ENCODE measurements around the gene CACNA2D2.

The CACNA2D2 gene

GRCh38 chr3:50327943-50328691 lies 175.3 kb downstream of the CACNA2D2 start, which contains the start of gene TUSC2:
TUSC2 (minus strand) TSS chr3:50328223; CDS start chr3:50328099, 124 bp downstream.
- in situ Hi-C loops (cut with HindIII; ENCODE audit: low pct_ligation_motif_present, low pct_unique_long_range_greater_than_20kb, low sequenced_read_pairs), result no loop called here
- peak; percentile 95 for DNase-seq

- no peak for DNase-seq
- in situ Hi-C loops (cut with HindIII; ENCODE audit: low pct_ligation_motif_present, low pct_unique_long_range_greater_than_20kb, low sequenced_read_pairs), result no loop called here
These were observed 176.3 kb downstream of the CACNA2D2 start for GRCh38 chr3:50327129-50327528.

GRCh38 chr3:50326182-50326541 lies 177.3 kb downstream of the CACNA2D2 start:
- in situ Hi-C loops (cut with HindIII; ENCODE audit: low pct_ligation_motif_present, low pct_unique_long_range_greater_than_20kb, low sequenced_read_pairs), result no loop called here

GRCh38 chr3:50325497-50326181 lies 177.8 kb downstream of the CACNA2D2 start:
- DNase-seq, result no peak
- in situ Hi-C loops (cut with HindIII; ENCODE audit: low pct_ligation_motif_present, low pct_unique_long_range_greater_than_20kb, low sequenced_read_pairs), result no loop called here

More at GRCh38 chr3:50326182-50326541, 177.3 kb downstream of the CACNA2D2 start:
- DNase-seq, result no peak

- in situ Hi-C loops (cut with HindIII; ENCODE audit: low pct_ligation_motif_present, low pct_unique_long_range_greater_than_20kb, low sequenced_read_pairs), result no loop called here
- DNase-seq, result no peak
These were observed 178.3 kb downstream of the CACNA2D2 start for GRCh38 chr3:50325113-50325480.

- peak; percentile 72 for DNase-seq
- in situ Hi-C loops (cut with HindIII; ENCODE audit: low pct_ligation_motif_present, low pct_unique_long_range_greater_than_20kb, low sequenced_read_pairs), result no loop called here
These were observed 178.9 kb downstream of the CACNA2D2 start for GRCh38 chr3:50324351-50325112.

GRCh38 chr3:50323614-50324199 lies 179.7 kb downstream of the CACNA2D2 start:
- in situ Hi-C loops (cut with HindIII; ENCODE audit: low pct_ligation_motif_present, low pct_unique_long_range_greater_than_20kb, low sequenced_read_pairs), result no loop called here
- DNase-seq, result no peak

GRCh38 chr3:50323092-50323600 lies 180.3 kb downstream of the CACNA2D2 start:
- DNase-seq, result no peak
- in situ Hi-C loops (cut with HindIII; ENCODE audit: low pct_ligation_motif_present, low pct_unique_long_range_greater_than_20kb, low sequenced_read_pairs), result no loop called here

- DNase-seq, result no peak
- in situ Hi-C loops (cut with HindIII; ENCODE audit: low pct_ligation_motif_present, low pct_unique_long_range_greater_than_20kb, low sequenced_read_pairs), result no loop called here
These were observed 180.9 kb downstream of the CACNA2D2 start, which contains the start of gene HYAL2 for GRCh38 chr3:50322386-50323091. HYAL2 (minus strand) TSS chr3:50322745; CDS start chr3:50320489, 2,256 bp downstream.

- DNase-seq, result no peak
- in situ Hi-C loops (cut with HindIII; ENCODE audit: low pct_ligation_motif_present, low pct_unique_long_range_greater_than_20kb, low sequenced_read_pairs), result no loop called here
These were observed 181.4 kb downstream of the CACNA2D2 start for GRCh38 chr3:50322115-50322385.

- DNase-seq, result peak; percentile 87
- in situ Hi-C loops (cut with HindIII; ENCODE audit: low pct_ligation_motif_present, low pct_unique_long_range_greater_than_20kb, low sequenced_read_pairs), result no loop called here
These were observed 181.9 kb downstream of the CACNA2D2 start for GRCh38 chr3:50321336-50322114.

GRCh38 chr3:50320853-50321335 lies 182.5 kb downstream of the CACNA2D2 start:
- DNase-seq, result peak; percentile 70
- in situ Hi-C loops (cut with HindIII; ENCODE audit: low pct_ligation_motif_present, low pct_unique_long_range_greater_than_20kb, low sequenced_read_pairs), result no loop called here

- no peak for DNase-seq
- in situ Hi-C loops (cut with HindIII; ENCODE audit: low pct_ligation_motif_present, low pct_unique_long_range_greater_than_20kb, low sequenced_read_pairs), result no loop called here
These were observed 183.4 kb downstream of the CACNA2D2 start for GRCh38 chr3:50319894-50320625.

- no peak for DNase-seq
- in situ Hi-C loops (cut with HindIII; ENCODE audit: low pct_ligation_motif_present, low pct_unique_long_range_greater_than_20kb, low sequenced_read_pairs), result no loop called here
These were observed 184.1 kb downstream of the CACNA2D2 start for GRCh38 chr3:50319181-50319893.

GRCh38 chr3:50318615-50319014 lies 184.8 kb downstream of the CACNA2D2 start:
- in situ Hi-C loops (cut with HindIII; ENCODE audit: low pct_ligation_motif_present, low pct_unique_long_range_greater_than_20kb, low sequenced_read_pairs), result no loop called here
- DNase-seq, result no peak

- in situ Hi-C loops (cut with HindIII; ENCODE audit: low pct_ligation_motif_present, low pct_unique_long_range_greater_than_20kb, low sequenced_read_pairs), result no loop called here
- DNase-seq, result no peak
These were observed 185.3 kb downstream of the CACNA2D2 start for GRCh38 chr3:50318163-50318562.

Measured in ACHN (cell line).